ENCODE measurements around the gene NMBR. TPM values are rescaled to one million over a fixed set of nuclear protein-coding genes. Genes with fewer than 3 reads are reported as not detected.

Gene NMBR
- total and polyA plus RNA-seq, 2 donors (not counting 1 experiment from before 2014, with no cell fraction given): 0.09 TPM; not detected in 1

DNA sequence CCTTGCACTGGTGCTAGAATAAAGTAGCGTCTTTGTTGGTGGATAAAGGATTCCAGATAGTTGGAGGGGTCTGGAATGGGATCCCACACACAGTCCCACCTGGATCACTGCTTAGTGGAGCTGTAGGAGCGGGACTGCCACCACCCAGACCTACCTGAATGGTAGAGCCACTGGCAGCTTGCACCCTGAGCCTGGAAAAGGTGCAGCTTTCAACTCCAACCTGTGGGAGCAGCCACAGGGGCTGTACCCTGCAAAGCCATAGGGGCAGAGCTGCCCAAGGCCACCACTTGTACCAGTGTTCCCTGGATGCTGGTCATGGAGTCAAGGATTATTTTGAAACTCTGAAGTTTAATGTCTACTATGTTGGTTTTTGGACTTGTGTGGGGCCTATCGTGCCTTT, 27.1 kb upstream of the NMBR start:
- Histone ChIP-seq H3K79me2 (ENCODE audit: control insufficient read depth, insufficient read depth, low read length) (peaks cover 10% of the 10 kb centered on the region), H3K9me3 (ENCODE audit: control extremely low read depth in 1 of 3, control insufficient read depth in 2 of 3, insufficient read depth in 1 of 3, low read length in 2 of 3) (peaks cover 0 to 14% (median 13%) of the 10 kb centered on the region in 3 donors), H3K36me3 (replicated peaks in 1 of 2; ENCODE audit: control extremely low read depth in 1 of 2, control insufficient read depth in 1 of 2, extremely low read depth in 1 of 2, insufficient read depth in 2 of 2, low read length in 1 of 2) (peaks cover 36 to 68% of the 10 kb centered on the region in 2 experiments), H2AFZ (ENCODE audit: insufficient read depth, low read depth, low read length, poor library complexity, severe bottlenecking) (no peak overlapping the region), H3K4me3 (ENCODE audit: control extremely low read depth in 1 of 5, extremely low read depth in 1 of 5, insufficient read depth in 1 of 5, low read depth in 2 of 5, low read length in 4 of 5) (no peak overlapping the region), H3K9ac (ENCODE audit: low read length) (no peak overlapping the region), H3K27me3 (replicated peaks in 1 of 4; ENCODE audit: control extremely low read depth in 1 of 4, control insufficient read depth in 3 of 4, insufficient read depth in 4 of 4, low read length in 3 of 4) (no peaks in the 10 kb centered on the region), H3K27ac (ENCODE audit: low read length in 2 of 2) (no peak overlapping the region), H3K4me1 (ENCODE audit: control insufficient read depth in 2 of 2, insufficient read depth in 2 of 2, low read length in 2 of 2) (no peaks in the 10 kb centered on the region), H3K4me2 (replicated peaks; ENCODE audit: low read depth, low read length, poor library complexity, severe bottlenecking) (no peak overlapping the region), H4K20me1 (ENCODE audit: control insufficient read depth, insufficient read depth, low read length, poor library complexity, severe bottlenecking) (no peaks in the 10 kb centered on the region)
- POLR2A ChIA-PET: no interaction called here
- CTCF ChIA-PET: interaction anchor here (1.5 to 1.6 kb wide), 2 partner anchors 18 to 23 kb away, joined by 4 read pairs; no protein-coding TSS in a partner anchor
- intact Hi-C loops (cut with micrococcal nuclease): no loop called here
- no peaks in the 10 kb centered on the region for H3K27me3 Mint-ChIP-seq
- no peak overlapping the region for H3K4me3 Mint-ChIP-seq
- H3K9me3 Mint-ChIP-seq (ENCODE audit: insufficient read depth): peaks cover 13% of the 10 kb centered on the region
- 100% methylated on average over 1 of the region's 3 CpGs for WGBS (ENCODE audit: insufficient coverage)
- ATAC-seq (ENCODE audit: low read depth): no peak
- TF ChIP-seq, protein P1, sequence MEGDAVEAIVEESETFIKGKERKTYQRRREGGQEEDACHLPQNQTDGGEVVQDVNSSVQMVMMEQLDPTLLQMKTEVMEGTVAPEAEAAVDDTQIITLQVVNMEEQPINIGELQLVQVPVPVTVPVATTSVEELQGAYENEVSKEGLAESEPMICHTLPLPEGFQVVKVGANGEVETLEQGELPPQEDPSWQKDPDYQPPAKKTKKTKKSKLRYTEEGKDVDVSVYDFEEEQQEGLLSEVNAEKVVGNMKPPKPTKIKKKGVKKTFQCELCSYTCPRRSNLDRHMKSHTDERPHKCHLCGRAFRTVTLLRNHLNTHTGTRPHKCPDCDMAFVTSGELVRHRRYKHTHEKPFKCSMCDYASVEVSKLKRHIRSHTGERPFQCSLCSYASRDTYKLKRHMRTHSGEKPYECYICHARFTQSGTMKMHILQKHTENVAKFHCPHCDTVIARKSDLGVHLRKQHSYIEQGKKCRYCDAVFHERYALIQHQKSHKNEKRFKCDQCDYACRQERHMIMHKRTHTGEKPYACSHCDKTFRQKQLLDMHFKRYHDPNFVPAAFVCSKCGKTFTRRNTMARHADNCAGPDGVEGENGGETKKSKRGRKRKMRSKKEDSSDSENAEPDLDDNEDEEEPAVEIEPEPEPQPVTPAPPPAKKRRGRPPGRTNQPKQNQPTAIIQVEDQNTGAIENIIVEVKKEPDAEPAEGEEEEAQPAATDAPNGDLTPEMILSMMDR (IDR thresholded peaks at IDR 0.05): no peak
- TF ChIP-seq EZH2 (IDR thresholded peaks at IDR 0.05; ENCODE audit: borderline replicate concordance, insufficient read depth, low read depth, low read length, poor library complexity, severe bottlenecking): no peak
- no peak for DNase-seq
- no peak overlapping the region for H3K27ac Mint-ChIP-seq
- no peaks in the 10 kb centered on the region for H3K4me1 Mint-ChIP-seq

- no peak for TF ChIP-seq EZH2 (IDR thresholded peaks at IDR 0.05; ENCODE audit: borderline replicate concordance, insufficient read depth, low read depth, low read length, poor library complexity, severe bottlenecking)
- TF ChIP-seq, protein P1 (IDR thresholded peaks at IDR 0.05): no peak
- peaks cover 27 to 69% of the 10 kb centered on the region in 2 experiments for H3K36me3 ChIP-seq (replicated peaks in 1 of 2; ENCODE audit: control extremely low read depth in 1 of 2, control insufficient read depth in 1 of 2, extremely low read depth in 1 of 2, insufficient read depth in 2 of 2, low read length in 1 of 2)
- H3K4me2 ChIP-seq (replicated peaks; ENCODE audit: low read depth, low read length, poor library complexity, severe bottlenecking): no peak overlapping the region
- Mint-ChIP-seq H3K4me1 (no peaks in the 10 kb centered on the region), H3K27ac (no peak overlapping the region), H3K9me3 (ENCODE audit: insufficient read depth) (peaks cover 7% of the 10 kb centered on the region), H3K4me3 (no peak overlapping the region), H3K27me3 (no peaks in the 10 kb centered on the region)
- H3K27me3 ChIP-seq (replicated peaks in 1 of 4; ENCODE audit: control extremely low read depth in 1 of 4, control insufficient read depth in 3 of 4, insufficient read depth in 4 of 4, low read length in 3 of 4): no peaks in the 10 kb centered on the region
- H3K4me1 ChIP-seq (ENCODE audit: control insufficient read depth in 2 of 2, insufficient read depth in 2 of 2, low read length in 2 of 2): no peaks in the 10 kb centered on the region
- H3K27ac ChIP-seq (ENCODE audit: low read length in 2 of 2): no peak overlapping the region
- no peak overlapping the region for H2AFZ ChIP-seq (ENCODE audit: insufficient read depth, low read depth, low read length, poor library complexity, severe bottlenecking)
- peaks cover under 1% of the 10 kb centered on the region for H4K20me1 ChIP-seq (ENCODE audit: control insufficient read depth, insufficient read depth, low read length, poor library complexity, severe bottlenecking)
- CTCF ChIA-PET: interaction anchor here (1.0 to 1.6 kb wide), 3 partner anchors 17 to 61 kb away, joined by 3 to 4 read pairs (median 3); no protein-coding TSS in a partner anchor
- H3K9me3 ChIP-seq (ENCODE audit: control extremely low read depth in 1 of 3, control insufficient read depth in 2 of 3, insufficient read depth in 1 of 3, low read length in 2 of 3): peaks cover 0 to 11% (median 8%) of the 10 kb centered on the region in 3 donors
- ATAC-seq (ENCODE audit: low read depth) (no peak), DNase-seq (no peak)
- intact Hi-C loops (cut with micrococcal nuclease): no loop called here
- H3K4me3 ChIP-seq (ENCODE audit: control extremely low read depth in 1 of 5, extremely low read depth in 1 of 5, insufficient read depth in 1 of 5, low read depth in 2 of 5, low read length in 4 of 5): no peak overlapping the region
- peaks cover 10% of the 10 kb centered on the region for H3K79me2 ChIP-seq (ENCODE audit: control insufficient read depth, insufficient read depth, low read length)
- POLR2A ChIA-PET: no interaction called here
- no peak overlapping the region for H3K9ac ChIP-seq (ENCODE audit: low read length)
Observed at GRCh38 chr6:142172758-142173157, 25.8 kb upstream of the NMBR start.
